ENCODE data around the gene PLA2G10.
"Not testable (repeated sequence)": the region's sequence is repeated elsewhere in the genome, so short reads cannot be mapped to it uniquely, and the experiment has no call there.

PLA2G10 gene, protein sequence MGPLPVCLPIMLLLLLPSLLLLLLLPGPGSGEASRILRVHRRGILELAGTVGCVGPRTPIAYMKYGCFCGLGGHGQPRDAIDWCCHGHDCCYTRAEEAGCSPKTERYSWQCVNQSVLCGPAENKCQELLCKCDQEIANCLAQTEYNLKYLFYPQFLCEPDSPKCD

DNA sequence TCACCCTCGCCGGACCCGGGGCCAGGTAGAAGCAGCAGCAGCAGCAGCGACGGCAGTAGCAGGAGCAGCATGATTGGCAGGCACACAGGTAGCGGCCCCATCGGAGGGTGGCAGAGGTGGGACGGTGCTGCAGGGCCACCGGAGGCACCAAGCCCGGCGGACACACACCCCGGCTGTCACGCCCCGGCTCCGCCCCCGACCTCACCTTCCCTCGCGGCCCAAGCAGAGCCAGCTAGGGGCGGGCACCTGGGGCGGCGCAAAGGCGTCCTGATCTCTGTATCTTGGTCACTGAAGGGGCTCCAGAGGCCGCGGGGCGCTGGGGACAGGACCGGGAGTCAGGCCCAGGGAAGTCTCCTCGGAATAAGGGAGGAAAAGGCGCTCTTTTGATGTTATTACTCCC lies at the start of gene PLA2G10:
PLA2G10 (minus strand) TSS at position 180 of the 400 bp plus-strand sequence; CDS start at position 101, 79 bp downstream.
- FAIRE-seq; DNase-seq (ENCODE audit: low spot score): not testable (repeated sequence)

DNA sequence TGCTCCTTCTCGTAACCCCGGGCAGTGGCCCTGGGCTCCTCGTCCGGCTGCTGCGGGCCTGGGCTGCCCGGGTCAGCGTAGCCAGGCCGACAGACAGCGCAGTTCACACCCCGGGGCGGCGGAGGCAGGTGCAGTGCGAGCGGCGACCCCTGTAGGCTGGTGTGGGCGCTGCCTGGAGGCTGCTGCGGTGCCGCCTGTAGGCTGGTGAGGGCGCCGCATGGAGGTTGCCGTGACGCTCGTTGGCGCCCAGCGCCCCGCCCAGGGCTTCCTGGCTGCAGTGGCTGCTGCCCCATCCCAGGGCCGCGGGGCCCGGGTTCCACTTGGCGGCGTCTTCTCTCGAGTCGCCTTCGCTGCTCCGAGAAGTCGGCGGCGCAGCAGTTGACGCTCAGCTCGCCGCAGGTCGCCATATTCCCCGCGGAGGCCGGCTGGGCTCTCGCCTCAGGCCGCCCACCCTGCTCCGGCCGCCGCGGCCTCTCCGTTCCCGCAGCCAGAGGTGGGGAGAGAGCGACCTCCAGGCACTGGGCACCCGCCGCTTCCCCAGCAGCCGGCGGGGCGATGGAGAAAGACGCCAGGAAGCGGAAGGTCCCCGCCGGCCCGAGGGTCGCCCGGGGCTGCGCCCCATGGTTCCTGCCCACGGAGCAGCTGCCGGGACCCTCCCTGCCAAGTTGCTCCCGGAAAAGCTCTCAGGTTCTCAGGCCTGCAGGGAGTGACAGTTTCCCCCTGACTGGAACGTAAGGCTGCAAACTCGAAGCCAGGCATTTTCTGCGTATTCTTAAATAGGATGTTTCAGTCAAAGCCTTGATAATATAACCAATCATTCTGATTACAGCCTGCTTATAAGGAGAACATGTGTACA lies 48.4 kb upstream of the PLA2G10 start, which contains the start of gene NPIPA2:
NPIPA2 (plus strand) TSS at position 261 of the 856 bp plus-strand sequence. CDS start 5,533 bp downstream, outside the sequence.
- FAIRE-seq; DNase-seq (ENCODE audit: low spot score): not testable (repeated sequence)

DNA sequence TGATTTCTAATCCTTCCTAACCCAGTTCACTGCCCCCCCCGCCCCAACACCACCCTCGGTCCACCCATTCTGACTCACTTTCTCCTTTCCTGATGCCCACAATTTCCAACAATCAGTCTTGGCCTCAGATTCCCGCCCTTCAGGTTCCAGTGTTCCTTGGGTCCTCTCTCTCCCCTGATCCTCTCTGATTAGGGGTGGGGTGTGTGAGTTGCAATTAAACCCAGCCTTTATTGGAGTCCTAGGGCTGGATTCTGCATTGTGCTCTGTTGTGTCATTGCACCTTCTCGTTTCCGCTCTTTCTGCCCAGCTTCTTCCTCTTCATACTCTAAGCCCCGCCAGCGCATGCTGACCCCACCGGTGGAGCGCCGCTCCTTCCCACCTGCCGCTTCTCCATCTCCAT lies 47.7 kb upstream of the PLA2G10 start:
- not testable (repeated sequence) for FAIRE-seq; DNase-seq (ENCODE audit: low spot score)

DNA sequence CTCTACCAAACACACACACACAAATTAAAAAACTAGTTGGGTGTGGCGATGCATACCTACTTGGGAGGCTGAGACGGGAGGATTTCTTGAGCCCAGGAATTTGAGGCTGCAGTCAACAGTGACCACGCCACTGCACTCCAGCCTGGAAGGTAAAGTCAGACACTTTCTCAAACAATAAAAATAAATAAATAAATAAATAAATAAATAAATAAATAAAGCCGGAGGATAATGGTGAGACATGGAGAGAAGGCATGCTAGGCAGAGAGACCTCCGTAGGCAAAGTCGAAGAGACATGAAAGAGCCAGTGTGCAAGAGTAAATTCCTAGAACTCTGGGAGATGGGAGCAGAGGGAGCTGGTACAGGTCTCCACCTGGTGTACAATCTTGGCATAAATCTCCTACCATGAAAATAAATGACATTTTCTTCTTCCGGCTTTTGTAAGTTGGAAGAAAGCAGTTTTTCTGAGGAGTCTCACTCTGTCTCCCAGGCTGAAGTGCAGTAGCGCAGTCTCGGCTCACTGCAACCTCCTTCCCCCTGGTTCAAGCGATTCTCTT lies 46.8 kb upstream of the PLA2G10 start:
- not testable (repeated sequence) for DNase-seq (ENCODE audit: low spot score); FAIRE-seq

DNA sequence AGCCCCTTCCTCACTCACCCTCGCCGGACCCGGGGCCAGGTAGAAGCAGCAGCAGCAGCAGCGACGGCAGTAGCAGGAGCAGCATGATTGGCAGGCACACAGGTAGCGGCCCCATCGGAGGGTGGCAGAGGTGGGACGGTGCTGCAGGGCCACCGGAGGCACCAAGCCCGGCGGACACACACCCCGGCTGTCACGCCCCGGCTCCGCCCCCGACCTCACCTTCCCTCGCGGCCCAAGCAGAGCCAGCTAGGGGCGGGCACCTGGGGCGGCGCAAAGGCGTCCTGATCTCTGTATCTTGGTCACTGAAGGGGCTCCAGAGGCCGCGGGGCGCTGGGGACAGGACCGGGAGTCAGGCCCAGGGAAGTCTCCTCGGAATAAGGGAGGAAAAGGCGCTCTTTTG lies 39.1 kb upstream of the PLA2G10 start:
- not testable (repeated sequence) for FAIRE-seq; DNase-seq (ENCODE audit: low spot score)

DNA sequence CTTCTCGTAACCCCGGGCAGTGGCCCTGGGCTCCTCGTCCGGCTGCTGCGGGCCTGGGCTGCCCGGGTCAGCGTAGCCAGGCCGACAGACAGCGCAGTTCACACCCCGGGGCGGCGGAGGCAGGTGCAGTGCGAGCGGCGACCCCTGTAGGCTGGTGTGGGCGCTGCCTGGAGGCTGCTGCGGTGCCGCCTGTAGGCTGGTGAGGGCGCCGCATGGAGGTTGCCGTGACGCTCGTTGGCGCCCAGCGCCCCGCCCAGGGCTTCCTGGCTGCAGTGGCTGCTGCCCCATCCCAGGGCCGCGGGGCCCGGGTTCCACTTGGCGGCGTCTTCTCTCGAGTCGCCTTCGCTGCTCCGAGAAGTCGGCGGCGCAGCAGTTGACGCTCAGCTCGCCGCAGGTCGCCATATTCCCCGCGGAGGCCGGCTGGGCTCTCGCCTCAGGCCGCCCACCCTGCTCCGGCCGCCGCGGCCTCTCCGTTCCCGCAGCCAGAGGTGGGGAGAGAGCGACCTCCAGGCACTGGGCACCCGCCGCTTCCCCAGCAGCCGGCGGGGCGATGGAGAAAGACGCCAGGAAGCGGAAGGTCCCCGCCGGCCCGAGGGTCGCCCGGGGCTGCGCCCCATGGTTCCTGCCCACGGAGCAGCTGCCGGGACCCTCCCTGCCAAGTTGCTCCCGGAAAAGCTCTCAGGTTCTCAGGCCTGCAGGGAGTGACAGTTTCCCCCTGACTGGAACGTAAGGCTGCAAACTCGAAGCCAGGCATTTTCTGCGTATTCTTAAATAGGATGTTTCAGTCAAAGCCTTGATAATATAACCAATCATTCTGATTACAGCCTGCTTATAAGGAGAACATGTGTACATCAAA lies 9.3 kb upstream of the PLA2G10 start, which contains the start of gene NPIPA3:
NPIPA3 (plus strand) TSS at position 256 of the 856 bp plus-strand sequence. CDS start 5,533 bp downstream, outside the sequence.
- not testable (repeated sequence) for FAIRE-seq; DNase-seq (ENCODE audit: low spot score)

DNA sequence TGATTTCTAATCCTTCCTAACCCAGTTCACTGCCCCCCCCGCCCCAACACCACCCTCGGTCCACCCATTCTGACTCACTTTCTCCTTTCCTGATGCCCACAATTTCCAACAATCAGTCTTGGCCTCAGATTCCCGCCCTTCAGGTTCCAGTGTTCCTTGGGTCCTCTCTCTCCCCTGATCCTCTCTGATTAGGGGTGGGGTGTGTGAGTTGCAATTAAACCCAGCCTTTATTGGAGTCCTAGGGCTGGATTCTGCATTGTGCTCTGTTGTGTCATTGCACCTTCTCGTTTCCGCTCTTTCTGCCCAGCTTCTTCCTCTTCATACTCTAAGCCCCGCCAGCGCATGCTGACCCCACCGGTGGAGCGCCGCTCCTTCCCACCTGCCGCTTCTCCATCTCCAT lies 8.6 kb upstream of the PLA2G10 start:
- not testable (repeated sequence) for DNase-seq (ENCODE audit: low spot score); FAIRE-seq

DNA sequence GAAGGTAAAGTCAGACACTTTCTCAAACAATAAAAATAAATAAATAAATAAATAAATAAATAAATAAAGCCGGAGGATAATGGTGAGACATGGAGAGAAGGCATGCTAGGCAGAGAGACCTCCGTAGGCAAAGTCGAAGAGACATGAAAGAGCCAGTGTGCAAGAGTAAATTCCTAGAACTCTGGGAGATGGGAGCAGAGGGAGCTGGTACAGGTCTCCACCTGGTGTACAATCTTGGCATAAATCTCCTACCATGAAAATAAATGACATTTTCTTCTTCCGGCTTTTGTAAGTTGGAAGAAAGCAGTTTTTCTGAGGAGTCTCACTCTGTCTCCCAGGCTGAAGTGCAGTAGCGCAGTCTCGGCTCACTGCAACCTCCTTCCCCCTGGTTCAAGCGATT lies 7.8 kb upstream of the PLA2G10 start:
- FAIRE-seq; DNase-seq (ENCODE audit: low spot score): not testable (repeated sequence)

DNA sequence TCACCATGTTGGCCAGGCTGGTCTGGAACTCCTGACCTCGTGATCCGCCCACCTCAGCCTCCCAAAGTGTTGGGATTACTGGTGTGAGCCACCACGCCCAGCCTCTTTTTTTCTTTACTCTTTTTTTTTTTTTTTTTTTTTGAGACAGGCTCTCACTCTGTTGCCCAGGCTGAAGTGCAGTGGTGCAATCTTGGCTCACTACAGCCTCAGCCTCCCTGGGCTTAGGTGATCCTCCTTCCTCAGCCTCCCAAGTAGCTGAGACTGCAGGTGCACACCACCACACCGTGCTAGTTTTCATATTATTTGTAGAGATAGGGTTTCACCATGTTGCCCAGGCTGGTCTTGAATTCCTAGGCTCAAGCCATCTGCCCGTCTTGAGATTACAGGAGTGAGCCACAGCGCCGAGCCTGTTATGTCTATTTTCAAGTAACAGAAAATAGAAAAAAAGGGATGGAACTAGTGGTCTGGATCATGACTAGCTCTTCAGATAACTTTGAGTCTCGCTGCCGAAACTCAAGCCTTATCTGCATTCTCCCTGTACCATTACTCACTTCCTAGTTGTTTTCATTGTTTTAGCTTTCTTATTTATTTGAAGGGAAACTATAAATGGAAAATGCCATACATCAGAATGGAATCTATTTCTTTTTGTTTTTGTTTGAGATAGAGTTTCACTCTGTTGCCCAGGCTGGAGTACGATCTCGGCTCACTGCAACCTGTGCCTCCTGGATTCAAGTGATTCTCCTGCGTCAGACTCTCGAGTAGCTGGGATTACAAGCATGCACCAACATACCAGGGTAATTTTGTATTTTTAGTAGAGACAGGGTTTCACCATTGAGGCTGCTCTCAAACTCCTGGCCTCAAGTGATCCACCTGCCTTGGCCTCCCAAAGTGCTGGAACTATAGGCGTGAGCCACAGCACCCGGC lies 8.0 kb downstream of the PLA2G10 start:
- not testable (repeated sequence) for FAIRE-seq; DNase-seq (ENCODE audit: low spot score)

DNA sequence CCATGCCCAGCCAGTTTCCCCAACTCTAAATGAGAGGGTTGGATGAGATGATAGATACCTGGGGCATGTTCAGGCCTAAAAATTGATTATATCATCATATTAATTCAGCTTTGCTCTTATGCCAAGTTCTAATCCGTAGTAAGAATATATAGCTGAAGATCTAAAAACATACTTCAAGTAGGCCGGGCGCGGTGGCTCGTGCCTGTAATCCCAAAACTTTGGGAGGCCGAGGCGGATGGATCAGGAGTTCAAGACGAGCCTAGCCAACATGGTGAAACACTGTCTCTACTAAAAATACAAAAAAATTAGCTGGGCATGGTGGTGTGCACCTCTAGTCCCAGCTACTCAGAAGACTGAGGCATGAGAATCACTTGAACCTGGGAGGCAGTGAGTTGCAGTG lies 12.0 kb downstream of the PLA2G10 start:
- no peak for FAIRE-seq
- DNase-seq (ENCODE audit: low spot score) = no peak

DNA sequence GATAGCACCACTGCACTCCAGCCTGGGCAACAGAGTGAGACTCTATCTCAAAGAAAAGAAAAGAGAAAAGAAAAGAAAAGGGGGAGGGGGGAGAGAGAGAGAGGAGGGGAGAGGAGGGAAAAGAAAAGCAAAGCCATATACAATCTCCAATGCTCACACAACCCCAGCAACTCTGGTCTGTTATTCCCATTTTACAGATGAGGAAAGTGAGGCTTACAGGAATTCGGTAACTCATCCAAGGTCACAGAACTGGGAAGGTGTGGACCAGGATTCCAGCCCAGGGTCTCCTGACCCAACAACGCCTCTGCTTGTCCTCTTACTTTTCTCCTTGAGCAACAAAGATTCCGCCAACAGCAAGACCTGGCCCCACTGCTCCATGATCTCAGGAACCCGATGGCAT lies 13.0 kb downstream of the PLA2G10 start:
- DNase-seq (ENCODE audit: low spot score) (no peak), FAIRE-seq (no peak)

DNA sequence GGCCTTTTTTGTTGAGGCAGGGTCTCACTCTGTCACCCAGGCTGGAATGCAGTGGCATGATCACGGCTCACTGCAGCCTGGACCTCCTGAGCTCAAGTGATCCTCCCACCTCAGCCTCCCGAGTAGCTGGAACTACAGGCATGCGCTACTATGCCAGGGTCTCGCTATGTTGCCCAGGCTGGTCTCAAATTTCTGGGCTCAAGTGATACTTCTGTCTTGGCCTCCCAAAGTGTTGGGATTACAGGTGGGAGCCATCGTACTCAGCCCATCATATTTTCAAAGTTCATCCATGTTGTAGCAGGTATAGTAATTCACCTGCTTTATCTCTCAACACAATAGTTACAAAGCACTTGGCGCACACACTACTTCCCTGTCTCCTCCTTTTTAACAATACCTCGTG lies 13.7 kb downstream of the PLA2G10 start:
- DNase-seq (ENCODE audit: low spot score); FAIRE-seq: not testable (repeated sequence)

DNA sequence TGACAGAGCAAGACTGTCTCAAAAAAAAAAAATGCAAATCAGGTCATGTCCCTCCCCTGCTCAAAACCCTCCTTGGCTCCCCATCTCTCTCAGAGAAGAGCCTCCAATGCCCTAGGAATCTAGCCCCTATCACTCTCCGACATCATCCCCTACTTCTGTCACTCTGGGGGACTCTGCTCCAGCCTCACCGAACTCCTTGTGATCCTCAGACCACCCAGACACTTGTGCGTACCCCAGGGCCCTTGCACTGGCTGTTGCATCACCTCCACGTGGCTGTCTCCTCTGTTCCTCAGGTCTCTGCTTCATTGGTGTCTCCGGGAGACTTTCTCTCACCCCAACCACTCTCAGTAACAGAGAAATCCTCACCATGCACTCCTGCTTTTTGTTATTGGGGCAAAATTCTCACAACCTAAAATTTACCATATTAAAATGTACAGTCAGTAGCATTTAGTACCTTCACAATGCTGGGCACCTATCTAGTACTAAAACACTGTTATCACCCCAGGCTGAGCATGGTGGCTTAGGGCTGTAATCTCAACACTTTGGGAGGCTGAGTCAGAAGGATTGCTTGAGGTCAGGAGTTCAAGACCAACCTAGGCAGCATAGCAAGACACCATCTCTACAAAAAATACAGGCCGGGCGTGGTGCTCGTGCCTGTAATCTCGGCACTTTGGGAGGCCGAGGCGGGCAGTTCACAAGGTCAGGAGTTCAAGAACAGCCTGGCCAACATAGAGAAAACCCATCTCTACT lies 15.2 kb downstream of the PLA2G10 start:
- no peak for DNase-seq (ENCODE audit: low spot score)
- FAIRE-seq = no peak

DNA sequence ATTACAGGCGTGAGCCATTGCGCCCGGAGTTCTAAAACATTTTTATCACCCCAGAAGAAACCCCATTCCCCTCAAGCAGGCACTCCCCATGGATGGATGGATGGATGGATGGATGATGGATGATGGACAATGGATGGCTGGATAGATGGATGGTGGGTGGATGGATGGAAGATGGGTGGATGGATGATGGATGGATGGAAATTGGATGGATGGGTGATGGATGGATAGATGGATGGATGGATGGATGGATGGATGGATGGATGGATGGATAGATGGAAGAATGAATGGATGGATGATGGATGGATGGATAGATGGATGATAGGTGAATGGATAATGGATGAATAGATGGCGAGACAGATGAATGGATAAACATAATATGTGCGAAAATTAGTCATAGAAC lies 16.5 kb downstream of the PLA2G10 start:
- no peak for DNase-seq (ENCODE audit: low spot score)
- peak; percentile 9 for FAIRE-seq

DNA sequence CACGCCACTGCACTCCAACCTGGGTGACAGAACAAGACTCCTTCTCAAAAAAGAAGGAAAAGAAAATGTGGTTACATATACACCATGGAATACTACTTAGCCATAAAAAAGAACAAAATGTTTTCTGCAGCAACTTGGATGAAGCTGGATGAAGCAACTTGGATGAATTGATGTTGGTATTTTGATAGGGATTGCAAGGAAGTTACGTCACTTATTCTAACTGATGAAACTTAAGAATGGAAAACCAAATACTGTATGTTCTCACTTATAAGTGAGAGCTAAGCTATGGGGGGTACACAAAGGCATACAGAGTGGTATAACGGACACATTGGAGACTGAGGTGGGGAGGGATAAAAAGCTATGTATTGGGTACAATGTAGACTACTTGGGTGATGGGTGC lies 17.5 kb downstream of the PLA2G10 start:
- no peak for FAIRE-seq
- DNase-seq (ENCODE audit: low spot score) = no peak

DNA sequence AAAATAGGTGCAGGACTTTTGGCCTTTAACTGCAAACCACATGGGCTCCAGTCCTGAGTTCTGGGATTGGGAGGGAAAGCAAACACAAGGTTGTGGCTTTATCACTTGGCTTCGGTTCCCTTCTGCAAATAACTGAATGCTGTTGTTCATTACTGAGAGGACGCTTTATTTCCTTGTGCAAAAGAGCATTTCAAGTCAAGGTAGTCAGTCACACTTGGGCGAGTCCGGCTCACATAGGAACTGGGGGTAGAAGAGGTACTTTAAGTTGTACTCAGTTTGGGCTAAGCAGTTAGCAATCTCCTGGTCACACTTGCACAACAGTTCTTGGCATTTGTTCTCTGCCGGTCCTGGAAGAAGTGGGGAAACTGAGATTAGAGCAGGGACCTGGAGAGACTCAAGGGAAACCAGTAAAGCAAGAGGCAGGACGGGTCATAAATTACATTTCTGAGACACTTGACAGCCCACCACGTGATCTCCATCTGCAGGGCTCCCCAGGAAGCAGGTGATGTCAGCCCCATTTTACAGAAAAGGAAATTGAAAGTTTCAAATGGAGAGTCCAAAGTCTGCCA lies 21.6 kb downstream of the PLA2G10 start:
- DNase-seq (ENCODE audit: low spot score) = no peak
- no peak for FAIRE-seq

DNA sequence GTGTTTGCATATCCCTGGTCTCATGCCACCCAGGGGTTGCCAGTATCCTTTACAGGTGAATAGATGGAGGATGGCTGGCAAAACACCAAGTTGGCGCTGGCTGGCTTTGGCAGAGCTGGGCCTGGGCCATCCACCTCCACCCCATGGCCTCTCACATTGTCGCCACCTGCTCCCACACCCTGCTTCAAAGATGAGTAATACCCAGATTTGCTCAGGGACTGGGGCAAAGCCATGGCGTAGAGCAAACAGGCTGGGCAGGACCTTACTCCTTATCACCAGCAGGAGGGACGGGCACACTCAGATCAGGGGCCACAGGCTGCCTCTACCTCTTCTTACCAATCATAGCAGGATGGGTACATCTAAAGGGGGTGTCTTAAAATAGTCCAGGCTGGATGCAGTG lies 24.3 kb downstream of the PLA2G10 start:
- FAIRE-seq = no peak
- no peak for DNase-seq (ENCODE audit: low spot score)

DNA sequence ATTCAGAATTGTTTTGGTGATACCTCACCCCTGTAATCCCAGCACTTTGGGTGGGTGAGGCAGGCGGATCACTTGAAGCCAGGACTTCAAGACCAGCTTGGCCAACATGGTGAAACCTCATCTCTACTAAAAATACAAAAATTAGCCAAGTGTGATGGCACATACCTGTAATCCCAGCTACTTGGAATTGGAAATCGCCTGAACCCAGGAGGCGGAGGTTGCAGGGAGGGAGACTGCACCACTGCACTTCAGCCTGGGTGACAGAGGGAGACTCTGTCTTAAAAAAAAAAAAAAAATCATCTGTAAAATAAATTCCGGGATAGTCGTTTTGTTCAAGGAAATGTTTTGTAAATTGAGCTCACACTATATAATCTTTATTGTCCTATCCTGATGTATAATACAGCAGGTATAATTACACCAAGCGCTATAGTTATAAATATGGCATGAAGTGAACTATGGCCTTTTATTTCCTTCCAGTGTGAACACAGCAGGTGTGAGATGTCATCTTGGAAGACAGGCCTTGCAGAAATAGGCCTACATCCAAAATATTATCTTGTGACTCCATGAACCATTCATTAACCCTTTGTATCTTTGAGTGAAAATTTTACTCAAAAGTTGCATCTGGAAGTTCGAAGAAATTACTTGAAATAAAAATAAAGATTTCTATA lies 25.4 kb downstream of the PLA2G10 start:
- DNase-seq (ENCODE audit: low spot score) (no peak), FAIRE-seq (no peak)
